BLaER1 (cell line): ENCODE results near the gene DENND10.

Source experiments
- H3K27ac ChIP-seq: shearing (Covaris generic); formaldehyde crosslinking; 2 replicates; pipeline ENCODE4 v1.8.1; 2022
- H3K27me3 ChIP-seq: shearing (Covaris generic); formaldehyde crosslinking; 2 replicates; pipeline ENCODE4 v1.8.1; 2022
- H3K36me3 ChIP-seq: shearing (Covaris generic); formaldehyde crosslinking; 2 replicates; pipeline ENCODE4 v1.8.1; 2022
- H3K4me1 ChIP-seq: shearing (Covaris generic); formaldehyde crosslinking; 2 replicates; pipeline ENCODE4 v1.8.1; 2022
- H3K4me2 ChIP-seq: shearing (Covaris generic); formaldehyde crosslinking; 2 replicates; pipeline ENCODE4 v1.8.1; 2022
- H3K4me3 ChIP-seq: shearing (Covaris generic); formaldehyde crosslinking; 2 replicates; pipeline ENCODE4 v1.8.1; 2022
- H3K9ac ChIP-seq: shearing (Covaris generic); formaldehyde crosslinking; 2 replicates; pipeline ENCODE4 v1.8.1; 2022
- H3K9me3 ChIP-seq: shearing (Covaris generic); formaldehyde crosslinking; 2 replicates; pipeline ENCODE4 v1.8.1; 2022
- H4K20me1 ChIP-seq: shearing (Covaris generic); formaldehyde crosslinking; 2 replicates; pipeline ENCODE4 v1.8.1; 2022
- Cebpa-rat ChIP-seq: shearing (Covaris generic); IDR thresholded peaks from 2 replicates; pipeline ENCODE4 v1.8.1; 2022

The DENND10 gene

GRCh38 chr10:119103903-119104653 lies at the start of gene DENND10:
Gene DENND10, plus strand, starts transcription at chr10:119104113. Its CDS starts 30 bp downstream, at chr10:119104143.
- peaks cover 17% of the 10 kb centered on the region for H3K36me3 ChIP-seq
- no peaks in the 10 kb centered on the region for H3K9me3 ChIP-seq
- 0 out of 2 replicates have a peak, but pooled peaks cover 15% of the 10 kb centered on the region for H4K20me1 ChIP-seq
- TF ChIP-seq Cebpa-rat, result no peak
- H3K4me3 ChIP-seq, result peak within 1 kb of the TSS; percentile 87
- H3K4me2 ChIP-seq, result peak within 1 kb of the TSS; percentile 99
- H3K4me1 ChIP-seq, result peaks cover 26% of the 10 kb centered on the region
- H3K27ac ChIP-seq, result peak within 1 kb of the TSS; percentile 74
- H3K9ac ChIP-seq, result peak within 1 kb of the TSS; percentile 82
- no peaks in the 10 kb centered on the region for H3K27me3 ChIP-seq

- Histone ChIP-seq H4K20me1 (peaks cover 97% of the 10 kb centered on the region), H3K4me3 (no peak overlapping the region), H3K4me2 (no peak overlapping the region), H3K9me3 (peaks cover 23% of the 10 kb centered on the region), H3K27me3 (no peaks in the 10 kb centered on the region), H3K27ac (no peak overlapping the region), H3K36me3 (peaks cover 100% of the 10 kb centered on the region), H3K4me1 (no peaks in the 10 kb centered on the region), H3K9ac (no peak overlapping the region)
- no peak for TF ChIP-seq Cebpa-rat
Observed at GRCh38 chr10:119055472-119055871, 48.4 kb upstream of the DENND10 start.

- no peak overlapping the region for H3K4me3 ChIP-seq
- H3K9ac ChIP-seq, result no peak overlapping the region
- H3K4me2 ChIP-seq, result no peak overlapping the region
- H3K9me3 ChIP-seq, result peaks cover 21% of the 10 kb centered on the region
- peaks cover 99% of the 10 kb centered on the region for H3K36me3 ChIP-seq
- H3K27ac ChIP-seq, result no peak overlapping the region
- H4K20me1 ChIP-seq, result peaks cover 97% of the 10 kb centered on the region
- TF ChIP-seq Cebpa-rat, result no peak
- no peaks in the 10 kb centered on the region for H3K4me1 ChIP-seq
- H3K27me3 ChIP-seq, result no peaks in the 10 kb centered on the region
Observed at GRCh38 chr10:119058010-119058409, 45.9 kb upstream of the DENND10 start.

- H3K9ac ChIP-seq, result no peak overlapping the region
- no peaks in the 10 kb centered on the region for H3K4me1 ChIP-seq
- no peak overlapping the region for H3K27ac ChIP-seq
Observed at GRCh38 chr10:119059557-119059956, 44.4 kb upstream of the DENND10 start.

GRCh38 chr10:119060107-119060506 lies 43.8 kb upstream of the DENND10 start:
- Histone ChIP-seq H3K27ac (no peak overlapping the region), H4K20me1 (peaks cover 99% of the 10 kb centered on the region), H3K9me3 (peaks cover under 1% of the 10 kb centered on the region; the same call in 1 of the 2 replicates), H3K4me2 (no peak overlapping the region), H3K36me3 (peaks cover 99% of the 10 kb centered on the region), H3K9ac (no peak overlapping the region), H3K4me1 (no peaks in the 10 kb centered on the region), H3K27me3 (no peaks in the 10 kb centered on the region), H3K4me3 (no peak overlapping the region)
- TF ChIP-seq Cebpa-rat, result no peak

More at GRCh38 chr10:119059557-119059956, 44.4 kb upstream of the DENND10 start:
- peaks cover 99% of the 10 kb centered on the region for H3K36me3 ChIP-seq
- H4K20me1 ChIP-seq, result peaks cover 99% of the 10 kb centered on the region
- no peaks in the 10 kb centered on the region for H3K27me3 ChIP-seq
- H3K9me3 ChIP-seq, result peaks cover 6% of the 10 kb centered on the region; the same call in 1 of the 2 replicates
- TF ChIP-seq Cebpa-rat, result no peak
- H3K4me2 ChIP-seq, result no peak overlapping the region
- H3K4me3 ChIP-seq, result no peak overlapping the region

- Histone ChIP-seq H3K4me3 (no peak overlapping the region), H3K4me2 (no peak overlapping the region), H3K9me3 (no peaks in the 10 kb centered on the region), H3K9ac (no peak overlapping the region), H3K4me1 (no peaks in the 10 kb centered on the region), H3K27ac (no peak overlapping the region), H3K36me3 (peaks cover 99% of the 10 kb centered on the region), H4K20me1 (peaks cover 100% of the 10 kb centered on the region), H3K27me3 (no peaks in the 10 kb centered on the region)
- no peak for TF ChIP-seq Cebpa-rat
Observed at GRCh38 chr10:119061352-119061751, 42.6 kb upstream of the DENND10 start.

- H3K36me3 ChIP-seq, result peaks cover 99% of the 10 kb centered on the region
- H3K4me3 ChIP-seq, result no peak overlapping the region
- no peak overlapping the region for H3K9ac ChIP-seq
- no peaks in the 10 kb centered on the region for H3K9me3 ChIP-seq
- TF ChIP-seq Cebpa-rat, result no peak
- no peak overlapping the region for H3K27ac ChIP-seq
- no peak overlapping the region for H3K4me2 ChIP-seq
- H4K20me1 ChIP-seq, result peaks cover 100% of the 10 kb centered on the region
- H3K4me1 ChIP-seq, result no peaks in the 10 kb centered on the region
- H3K27me3 ChIP-seq, result no peaks in the 10 kb centered on the region
Observed at GRCh38 chr10:119061926-119062325, 42.0 kb upstream of the DENND10 start.

- H3K27me3 ChIP-seq, result no peaks in the 10 kb centered on the region
- H3K4me1 ChIP-seq, result no peaks in the 10 kb centered on the region
- no peak for TF ChIP-seq Cebpa-rat
- no peaks in the 10 kb centered on the region for H3K9me3 ChIP-seq
- H4K20me1 ChIP-seq, result peaks cover 100% of the 10 kb centered on the region
- peaks cover 94% of the 10 kb centered on the region for H3K36me3 ChIP-seq
- H3K4me2 ChIP-seq, result no peak overlapping the region
- H3K9ac ChIP-seq, result no peak overlapping the region
- no peak overlapping the region for H3K27ac ChIP-seq
- H3K4me3 ChIP-seq, result no peak overlapping the region
Observed at GRCh38 chr10:119070395-119071165, 33.3 kb upstream of the DENND10 start.

- no peak for TF ChIP-seq Cebpa-rat
- H3K36me3 ChIP-seq, result peaks cover 81% of the 10 kb centered on the region
- no peak overlapping the region for H3K4me3 ChIP-seq
- no peak overlapping the region for H3K27ac ChIP-seq
- no peak overlapping the region for H3K9ac ChIP-seq
- H3K27me3 ChIP-seq, result no peaks in the 10 kb centered on the region
- no peak overlapping the region for H3K4me2 ChIP-seq
- H3K9me3 ChIP-seq, result no peaks in the 10 kb centered on the region
- peaks cover 22% of the 10 kb centered on the region for H3K4me1 ChIP-seq
- H4K20me1 ChIP-seq, result peaks cover 100% of the 10 kb centered on the region
Observed at GRCh38 chr10:119073584-119073983, 30.3 kb upstream of the DENND10 start.
